Type B pancreatic cell (in vitro differentiated cells): ENCODE results near the gene GPR161. TPM values are rescaled to one million over a fixed set of nuclear protein-coding genes. Genes with fewer than 3 reads are reported as not detected.

Experiments
- DNase-seq: peaks from one replicate; pipeline ENCODE4 v3.0.0; 2021; ENCODE audit warnings: mixed read lengths; ENCODE audit not compliant: unreplicated experiment; ENCODE audit errors: extremely low spot score
- H3K27ac Mint-ChIP-seq: 2 replicates; pipeline ENCODE4 v1.8.0; 2021; ENCODE audit warnings: mild to moderate bottlenecking, mixed read lengths
- H3K27me3 Mint-ChIP-seq: 2 replicates; pipeline ENCODE4 v1.8.0; 2021; ENCODE audit warnings: mixed read lengths
- H3K36me3 Mint-ChIP-seq: 2 replicates; pipeline ENCODE4 v1.8.0; 2021; ENCODE audit warnings: mixed read lengths
- H3K4me1 Mint-ChIP-seq: one replicate; pipeline ENCODE4 v1.8.0; 2021; ENCODE audit warnings: mixed read lengths; ENCODE audit not compliant: unreplicated experiment
- H3K4me3 Mint-ChIP-seq: 2 replicates; pipeline ENCODE4 v1.8.0; 2021; ENCODE audit warnings: mild to moderate bottlenecking, mixed read lengths
- H3K9me3 Mint-ChIP-seq: 2 replicates; pipeline ENCODE4 v1.8.0; 2021; ENCODE audit warnings: mixed read lengths
- total RNA-seq: library from RNA; stranded (reverse); gene quantifications from 2 replicates; pipeline ENCODE4 v1.2.1, GENCODE V29; 2021; ENCODE audit warnings: low replicate concordance
- TF ChIP-seq, protein P1 (sequence below): fragments of 200-600 bp; sonication (generic); conservative IDR thresholded peaks from 2 replicates; pipeline ENCODE4 v1.5.0; 2021; ENCODE audit warnings: antibody characterized with exemption, mild to moderate bottlenecking

The GPR161 gene
- total RNA-seq, 1 donor from 2014 or later: 32.6 TPM

DNA sequence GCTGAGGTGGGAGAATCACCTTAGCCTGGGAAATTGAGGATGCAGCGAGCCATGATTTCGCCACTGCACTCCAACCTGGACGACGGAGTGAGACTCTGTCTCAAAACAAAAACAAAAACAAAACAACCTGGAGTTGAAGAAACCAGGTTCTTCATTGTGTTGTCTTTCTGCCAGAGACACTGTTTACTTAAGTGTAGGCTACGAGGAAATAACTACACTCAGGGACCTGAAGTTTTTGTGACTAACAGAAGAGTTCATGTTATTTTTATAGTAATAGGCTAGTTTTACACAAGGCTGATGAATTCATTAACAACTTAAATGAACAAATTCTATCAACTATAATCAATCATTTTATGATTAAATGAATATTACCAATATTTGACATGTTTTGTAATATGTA lies 101.4 kb downstream of the GPR161 start:
- TF ChIP-seq, protein P1, sequence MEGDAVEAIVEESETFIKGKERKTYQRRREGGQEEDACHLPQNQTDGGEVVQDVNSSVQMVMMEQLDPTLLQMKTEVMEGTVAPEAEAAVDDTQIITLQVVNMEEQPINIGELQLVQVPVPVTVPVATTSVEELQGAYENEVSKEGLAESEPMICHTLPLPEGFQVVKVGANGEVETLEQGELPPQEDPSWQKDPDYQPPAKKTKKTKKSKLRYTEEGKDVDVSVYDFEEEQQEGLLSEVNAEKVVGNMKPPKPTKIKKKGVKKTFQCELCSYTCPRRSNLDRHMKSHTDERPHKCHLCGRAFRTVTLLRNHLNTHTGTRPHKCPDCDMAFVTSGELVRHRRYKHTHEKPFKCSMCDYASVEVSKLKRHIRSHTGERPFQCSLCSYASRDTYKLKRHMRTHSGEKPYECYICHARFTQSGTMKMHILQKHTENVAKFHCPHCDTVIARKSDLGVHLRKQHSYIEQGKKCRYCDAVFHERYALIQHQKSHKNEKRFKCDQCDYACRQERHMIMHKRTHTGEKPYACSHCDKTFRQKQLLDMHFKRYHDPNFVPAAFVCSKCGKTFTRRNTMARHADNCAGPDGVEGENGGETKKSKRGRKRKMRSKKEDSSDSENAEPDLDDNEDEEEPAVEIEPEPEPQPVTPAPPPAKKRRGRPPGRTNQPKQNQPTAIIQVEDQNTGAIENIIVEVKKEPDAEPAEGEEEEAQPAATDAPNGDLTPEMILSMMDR: no peak
- Mint-ChIP-seq H3K27me3 (no peaks in the 10 kb centered on the region), H3K4me3 (no peak overlapping the region), H3K36me3 (peaks cover 4% of the 10 kb centered on the region), H3K4me1 (no peaks in the 10 kb centered on the region), H3K27ac (no peak overlapping the region), H3K9me3 (no peaks in the 10 kb centered on the region)
- DNase-seq: no peak

DNA sequence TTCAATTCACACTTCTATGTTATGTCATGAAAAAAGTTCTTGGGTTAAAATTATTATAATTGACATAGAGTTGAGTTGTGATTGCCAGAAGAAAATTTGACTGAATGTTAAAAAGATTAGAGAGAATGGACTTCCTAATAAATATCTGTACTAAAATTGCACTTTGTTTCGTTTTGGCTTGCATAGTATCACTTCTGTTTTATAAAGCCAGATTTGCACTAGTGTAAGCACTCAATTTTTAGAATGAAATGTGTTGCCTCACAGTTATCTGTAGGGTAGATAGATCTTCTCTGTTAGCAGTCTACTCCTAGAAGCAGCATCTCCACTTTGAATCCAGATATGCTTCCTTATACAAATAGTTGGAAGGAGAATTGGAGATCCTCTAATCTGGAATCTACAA lies 104.7 kb downstream of the GPR161 start:
- Mint-ChIP-seq H3K27ac (no peak overlapping the region), H3K4me1 (no peaks in the 10 kb centered on the region), H3K27me3 (no peaks in the 10 kb centered on the region), H3K36me3 (no peaks in the 10 kb centered on the region), H3K4me3 (no peak overlapping the region), H3K9me3 (no peaks in the 10 kb centered on the region)
- TF ChIP-seq, protein P1: no peak
- no peak for DNase-seq

DNA sequence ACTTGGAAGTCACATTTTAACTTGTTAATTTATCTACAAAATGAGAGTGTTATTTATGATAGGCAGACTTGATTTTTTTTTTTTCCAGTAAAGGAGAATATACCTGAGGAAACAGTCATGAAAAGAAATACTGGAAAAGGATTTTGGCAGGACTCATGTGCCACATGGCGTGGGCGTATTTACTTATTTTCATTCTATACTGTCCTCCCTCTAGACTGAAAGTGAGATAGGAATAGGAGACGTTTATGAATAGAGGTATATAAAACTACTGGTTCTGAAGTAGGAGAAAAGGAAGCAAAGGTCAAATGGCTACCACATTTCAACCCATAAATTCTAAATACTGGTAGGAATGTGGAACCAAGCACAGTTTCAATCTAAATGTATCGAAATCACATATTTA lies 105.1 kb downstream of the GPR161 start:
- no peak for DNase-seq
- H3K9me3 Mint-ChIP-seq: no peaks in the 10 kb centered on the region

DNA sequence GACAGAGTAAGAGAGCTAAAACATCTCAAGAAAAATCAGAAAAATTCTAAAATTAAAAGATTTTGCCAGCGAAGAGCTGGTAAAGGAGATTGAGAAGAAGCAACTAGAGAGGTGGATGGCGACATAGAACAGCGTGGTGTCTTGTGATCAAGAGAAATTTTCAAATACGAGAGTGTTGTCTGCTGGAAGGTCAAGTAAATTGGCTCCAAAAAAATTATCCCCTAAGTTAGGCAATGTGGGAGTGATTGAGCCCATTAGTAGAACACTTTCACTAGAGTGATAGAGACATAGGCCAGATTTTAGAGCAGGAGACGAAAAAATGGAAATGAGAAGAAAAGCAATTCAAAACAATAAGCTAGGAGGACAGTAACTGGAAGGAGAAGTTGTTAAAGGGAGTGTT lies 105.5 kb downstream of the GPR161 start:
- TF ChIP-seq, protein P1: no peak
- Mint-ChIP-seq H3K27me3 (no peaks in the 10 kb centered on the region), H3K36me3 (no peaks in the 10 kb centered on the region), H3K27ac (no peak overlapping the region), H3K9me3 (no peaks in the 10 kb centered on the region), H3K4me3 (no peak overlapping the region), H3K4me1 (no peaks in the 10 kb centered on the region)
- no peak for DNase-seq

More for the DNA sequence above, 105.1 kb downstream of the GPR161 start:
- no peak overlapping the region for H3K27ac Mint-ChIP-seq
- no peaks in the 10 kb centered on the region for H3K27me3 Mint-ChIP-seq
- TF ChIP-seq, protein P1: no peak
- no peaks in the 10 kb centered on the region for H3K4me1 Mint-ChIP-seq
- no peaks in the 10 kb centered on the region for H3K36me3 Mint-ChIP-seq
- H3K4me3 Mint-ChIP-seq: no peak overlapping the region

Other genes starting within 250 kb of the GPR161 start
- gene ADCY10, start 222.8 kb downstream of the GPR161 start, total RNA-seq: 0.14 and 0.39 TPM in 2 replicates
- 27.2 and 38.3 TPM in 2 replicates for gene DCAF6, start 200.2 kb downstream of the GPR161 start, total RNA-seq
- gene MPC2, start 199.9 kb downstream of the GPR161 start, total RNA-seq: 60.2 and 86.4 TPM in 2 replicates
- gene TIPRL, start 42.0 kb upstream of the GPR161 start, total RNA-seq: 21.4 and 24.5 TPM in 2 replicates
- gene SFT2D2, start 89.1 kb upstream of the GPR161 start, total RNA-seq: 52.1 and 63.7 TPM in 2 replicates
- gene TBX19, start 143.9 kb upstream of the GPR161 start, total RNA-seq: 1.3 and 1.6 TPM in 2 replicates